HCT116 (cell line): ENCODE results near the gene ACADVL.

Experiments
- CBX3 ChIP-seq: IDR thresholded peaks from 2 replicates; pipeline ENCODE4 v1.6.1; 2012; ENCODE audit warnings: low read depth
- EZH2 ChIP-seq: fragments of 200-600 bp; sonication (generic); IDR thresholded peaks from 2 replicates; pipeline ENCODE4 v1.6.1; 2017; ENCODE audit warnings: antibody characterized with exemption, mixed run types
- POLR2A ChIP-seq: IDR thresholded peaks from 2 replicates; pipeline ENCODE4 v1.7.0; 2011; ENCODE audit warnings: borderline replicate concordance; ENCODE audit not compliant: insufficient read depth, insufficient read length; ENCODE audit errors: extremely low read depth
- POLR2AphosphoS5 ChIP-seq: IDR thresholded peaks from 2 replicates; pipeline ENCODE4 v1.6.1; 2011; ENCODE audit warnings: mild to moderate bottlenecking, low read depth, low read length, moderate library complexity
- SRF ChIP-seq: IDR thresholded peaks from 2 replicates; pipeline ENCODE4 v1.6.1; 2012; ENCODE audit warnings: low read depth
- TF ChIP-seq, protein P1 (sequence below), 3 experiments: fragments of 200-600 bp in 1 of 3; sonication (generic) in 1 of 3; IDR thresholded peaks in 2 of 3; conservative IDR thresholded peaks in 1 of 3; 2 replicates each; pipeline ENCODE4 v1.5.1; 2012 to 2017; ENCODE audit warnings: low read depth in 2 of 3, low read length in 2 of 3, antibody characterized with exemption in 1 of 3, borderline replicate concordance in 1 of 3, control low read depth in 1 of 3, mild to moderate bottlenecking in 1 of 3, mixed read lengths in 1 of 3, mixed run types in 1 of 3, moderate library complexity in 1 of 3; ENCODE audit not compliant: insufficient read depth in 1 of 3

DNA sequence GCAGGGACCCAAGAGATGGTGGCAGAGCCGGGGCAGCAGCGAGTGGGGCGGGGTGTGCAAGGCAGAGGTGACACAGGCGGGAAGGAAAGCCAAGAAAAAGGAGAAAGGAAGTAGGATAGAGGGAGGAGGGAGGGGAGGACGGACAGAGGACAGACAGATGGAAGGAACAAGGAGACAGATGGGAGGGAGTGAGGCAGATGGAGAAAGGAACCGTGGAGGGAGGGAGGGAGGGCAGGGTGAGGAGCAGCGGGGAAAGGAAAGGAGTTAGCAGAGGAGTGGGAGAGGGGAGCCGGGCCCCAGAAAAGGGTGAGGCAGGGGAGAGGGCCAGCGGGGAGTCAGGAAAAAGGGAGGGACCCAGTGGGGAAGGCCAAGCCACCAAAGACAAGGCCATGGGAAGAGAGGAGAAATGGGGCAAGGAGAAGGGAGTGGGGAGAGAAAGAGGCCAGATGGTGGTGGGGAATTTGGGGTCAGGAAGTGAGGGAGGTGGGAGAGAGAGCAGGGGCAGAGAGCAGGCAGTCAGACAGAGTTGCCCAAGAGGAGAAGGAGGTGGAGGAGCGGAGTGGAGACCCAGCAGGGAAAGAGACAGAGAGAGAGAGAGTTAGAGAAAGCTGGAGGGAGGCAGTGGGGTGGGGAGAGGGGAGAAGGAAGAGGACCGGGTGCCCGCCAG is 27.3 kb upstream of the ACADVL start:
- TF ChIP-seq POLR2A (no peak), SRF (no peak), CBX3 (no peak), EZH2 (no peak), POLR2AphosphoS5 (no peak)
- TF ChIP-seq, protein P1, sequence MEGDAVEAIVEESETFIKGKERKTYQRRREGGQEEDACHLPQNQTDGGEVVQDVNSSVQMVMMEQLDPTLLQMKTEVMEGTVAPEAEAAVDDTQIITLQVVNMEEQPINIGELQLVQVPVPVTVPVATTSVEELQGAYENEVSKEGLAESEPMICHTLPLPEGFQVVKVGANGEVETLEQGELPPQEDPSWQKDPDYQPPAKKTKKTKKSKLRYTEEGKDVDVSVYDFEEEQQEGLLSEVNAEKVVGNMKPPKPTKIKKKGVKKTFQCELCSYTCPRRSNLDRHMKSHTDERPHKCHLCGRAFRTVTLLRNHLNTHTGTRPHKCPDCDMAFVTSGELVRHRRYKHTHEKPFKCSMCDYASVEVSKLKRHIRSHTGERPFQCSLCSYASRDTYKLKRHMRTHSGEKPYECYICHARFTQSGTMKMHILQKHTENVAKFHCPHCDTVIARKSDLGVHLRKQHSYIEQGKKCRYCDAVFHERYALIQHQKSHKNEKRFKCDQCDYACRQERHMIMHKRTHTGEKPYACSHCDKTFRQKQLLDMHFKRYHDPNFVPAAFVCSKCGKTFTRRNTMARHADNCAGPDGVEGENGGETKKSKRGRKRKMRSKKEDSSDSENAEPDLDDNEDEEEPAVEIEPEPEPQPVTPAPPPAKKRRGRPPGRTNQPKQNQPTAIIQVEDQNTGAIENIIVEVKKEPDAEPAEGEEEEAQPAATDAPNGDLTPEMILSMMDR (IDR thresholded peaks at IDR 0.05 in 2 of 3, conservative IDR thresholded peaks at IDR 0.05 in 1 of 3; ENCODE audit: borderline replicate concordance in 1 of 3, insufficient read depth in 1 of 3, low read depth in 2 of 3, low read length in 2 of 3) = no peak
